GM18861 (cell line): ENCODE results near the gene PRELID1.

Source experiments
- ATAC-seq: cut with Tn5 transposase; IDR thresholded peaks from one replicate; pipeline ENCODE4 v1.9.1; 2021; ENCODE audit not compliant: unreplicated experiment

Gene PRELID1

GRCh38 chr5:177355868-177356168 is 52.2 kb downstream of the PRELID1 start:
- ATAC-seq: no peak
